Ectodermal cell (in vitro differentiated cells): ENCODE data around the gene SORCS3.

ENCODE experiments used
- H3K27ac ChIP-seq: 2 replicates; pipeline ENCODE4 v1.7.0; 2013; ENCODE audit warnings: mild to moderate bottlenecking, low read depth, low read length; ENCODE audit not compliant: insufficient read depth, poor library complexity, severe bottlenecking
- H3K27me3 ChIP-seq: 2 replicates; pipeline ENCODE4 v1.7.0; 2013; ENCODE audit warnings: mild to moderate bottlenecking, low read length; ENCODE audit not compliant: insufficient read depth, control insufficient read depth, poor library complexity, severe bottlenecking
- H3K36me3 ChIP-seq: one replicate; pipeline ENCODE4 v1.7.0; 2013; ENCODE audit warnings: low read length; ENCODE audit not compliant: control insufficient read depth, insufficient read depth
- H3K4me1 ChIP-seq: one replicate; pipeline ENCODE4 v1.7.0; 2013; ENCODE audit warnings: low read length; ENCODE audit not compliant: control insufficient read depth, insufficient read depth
- H3K4me3 ChIP-seq: 2 replicates; pipeline ENCODE4 v1.7.0; 2013; ENCODE audit warnings: low read depth, low read length, control low read depth; ENCODE audit not compliant: insufficient read depth
- H3K9me3 ChIP-seq: 2 replicates; pipeline ENCODE4 v1.7.0; 2013; ENCODE audit warnings: mild to moderate bottlenecking, low read length, moderate library complexity; ENCODE audit not compliant: control insufficient read depth
- WGBS, 2 experiments: methylation state at CpG; one replicate each; pipeline ENCODE4 v1.1.7; 2013; ENCODE audit warnings: missing lambda C conversion rate in 2 of 2; 5-methylcytosine and 5-hydroxymethylcytosine counted together

The SORCS3 gene

GRCh38 chr10:105094048-105094447 is 453.0 kb downstream of the SORCS3 start:
- no peaks in the 10 kb centered on the region for H3K27me3 ChIP-seq
- no peak overlapping the region for H3K27ac ChIP-seq
- no peaks in the 10 kb centered on the region for H3K9me3 ChIP-seq
- H3K36me3 ChIP-seq, result no peaks in the 10 kb centered on the region
- no CpG with 5 or more reads among the region's 1 CpG for WGBS, 2 experiments
- no peak overlapping the region for H3K4me3 ChIP-seq
- no peaks in the 10 kb centered on the region for H3K4me1 ChIP-seq

GRCh38 chr10:105096316-105096715 is 455.2 kb downstream of the SORCS3 start:
- Histone ChIP-seq H3K36me3 (no peaks in the 10 kb centered on the region), H3K9me3 (no peaks in the 10 kb centered on the region), H3K4me3 (no peak overlapping the region), H3K27me3 (no peaks in the 10 kb centered on the region), H3K4me1 (no peaks in the 10 kb centered on the region), H3K27ac (no peak overlapping the region)
- 95 to 97% methylated on average over 3 of the region's 3 CpGs for WGBS, 2 experiments

- 42 to 71% methylated on average over 2 to 4 of the region's 6 CpGs for WGBS, 2 experiments
- H3K9me3 ChIP-seq, result no peaks in the 10 kb centered on the region
- H3K4me1 ChIP-seq, result no peaks in the 10 kb centered on the region
- H3K27me3 ChIP-seq, result no peaks in the 10 kb centered on the region
- no peak overlapping the region for H3K4me3 ChIP-seq
- H3K27ac ChIP-seq, result no peak overlapping the region
- no peaks in the 10 kb centered on the region for H3K36me3 ChIP-seq
Measured at GRCh38 chr10:105102977-105103376, 461.9 kb downstream of the SORCS3 start.

DNA sequence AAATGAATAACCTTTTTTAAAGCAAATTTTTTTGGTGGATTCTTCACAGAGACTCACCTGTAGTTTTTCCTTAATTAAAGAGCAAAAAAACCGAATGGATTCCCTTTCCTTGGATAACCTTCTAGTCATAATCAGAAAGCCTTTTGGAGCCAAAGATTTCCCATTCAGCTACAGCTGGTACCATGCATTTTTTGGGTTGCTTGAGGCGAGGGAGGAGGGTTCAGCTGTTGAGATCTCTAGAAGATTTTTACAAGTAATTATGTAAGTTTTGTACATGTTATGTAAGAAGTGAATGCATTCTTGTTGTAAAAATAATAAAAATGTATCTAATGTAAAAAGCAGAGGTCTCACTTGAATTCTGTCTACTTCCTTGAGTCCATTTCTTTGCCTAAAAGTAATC is 463.2 kb downstream of the SORCS3 start:
- H3K4me1 ChIP-seq, result no peaks in the 10 kb centered on the region
- H3K9me3 ChIP-seq, result no peaks in the 10 kb centered on the region
- no peaks in the 10 kb centered on the region for H3K36me3 ChIP-seq
- WGBS, 2 experiments, result 87 to 95% methylated on average over 2 of the region's 2 CpGs
- no peak overlapping the region for H3K4me3 ChIP-seq
- H3K27ac ChIP-seq, result no peak overlapping the region
- no peaks in the 10 kb centered on the region for H3K27me3 ChIP-seq

DNA sequence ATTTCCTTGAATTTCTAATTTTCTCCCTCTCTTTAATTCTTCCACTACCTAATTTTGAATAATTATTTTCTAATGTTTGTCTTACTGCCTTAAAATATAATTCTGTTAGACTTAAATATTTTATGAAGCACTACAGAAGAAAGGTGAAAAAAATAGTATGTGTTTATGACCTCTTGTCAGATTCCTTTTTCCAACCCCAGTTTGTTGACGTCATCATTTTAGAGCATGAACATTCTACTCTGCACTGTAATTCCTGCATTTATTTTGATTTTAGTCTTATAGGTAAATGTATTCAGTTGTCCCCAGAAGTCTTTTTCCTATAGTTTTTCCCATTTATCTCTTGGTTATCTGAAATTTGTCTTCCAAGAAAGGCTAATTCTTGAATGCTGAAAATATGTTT is 468.1 kb downstream of the SORCS3 start:
- Histone ChIP-seq H3K9me3 (no peaks in the 10 kb centered on the region), H3K4me1 (peaks cover 17% of the 10 kb centered on the region), H3K27ac (no peak overlapping the region), H3K27me3 (no peaks in the 10 kb centered on the region), H3K4me3 (no peak overlapping the region), H3K36me3 (no peaks in the 10 kb centered on the region)
- 100% methylated on average over 1 of the region's 1 CpG; no CpG with 5 or more reads in 1 of the 2 experiments for WGBS, 2 experiments

- H3K36me3 ChIP-seq, result no peaks in the 10 kb centered on the region
- peaks cover 21% of the 10 kb centered on the region for H3K4me1 ChIP-seq
- no peak overlapping the region for H3K4me3 ChIP-seq
- no peaks in the 10 kb centered on the region for H3K9me3 ChIP-seq
- H3K27me3 ChIP-seq, result no peaks in the 10 kb centered on the region
- WGBS, 2 experiments, result 46 to 56% methylated on average over 5 to 6 of the region's 6 CpGs
- H3K27ac ChIP-seq, result no peak overlapping the region
Measured at GRCh38 chr10:105112862-105113261, 471.8 kb downstream of the SORCS3 start.

GRCh38 chr10:105113666-105114065 is 472.6 kb downstream of the SORCS3 start:
- Histone ChIP-seq H3K27me3 (no peaks in the 10 kb centered on the region), H3K9me3 (no peaks in the 10 kb centered on the region), H3K4me1 (peaks cover 21% of the 10 kb centered on the region), H3K27ac (peak overlapping the region; percentile 52), H3K36me3 (no peaks in the 10 kb centered on the region), H3K4me3 (no peak overlapping the region)
- WGBS, 2 experiments, result 46 to 64% methylated on average over 3 of the region's 3 CpGs

- H3K27me3 ChIP-seq, result no peaks in the 10 kb centered on the region
- no peak overlapping the region for H3K4me3 ChIP-seq
- H3K27ac ChIP-seq, result no peak overlapping the region
- 74% methylated on average over 2 to 3 of the region's 3 CpGs for WGBS, 2 experiments
- no peaks in the 10 kb centered on the region for H3K36me3 ChIP-seq
- H3K9me3 ChIP-seq, result no peaks in the 10 kb centered on the region
- H3K4me1 ChIP-seq, result peaks cover 7% of the 10 kb centered on the region
Measured at GRCh38 chr10:105121743-105122142, 480.7 kb downstream of the SORCS3 start.

GRCh38 chr10:105128111-105128510 is 487.0 kb downstream of the SORCS3 start:
- Histone ChIP-seq H3K27me3 (no peaks in the 10 kb centered on the region), H3K36me3 (no peaks in the 10 kb centered on the region)
- 95 to 98% methylated on average over 3 to 4 of the region's 4 CpGs for WGBS, 2 experiments

GRCh38 chr10:105138358-105138757 is 497.3 kb downstream of the SORCS3 start:
- no peak overlapping the region for H3K4me3 ChIP-seq
- 96% methylated on average over 3 of the region's 3 CpGs for WGBS, 2 experiments
- H3K4me1 ChIP-seq, result no peaks in the 10 kb centered on the region
- H3K27ac ChIP-seq, result no peak overlapping the region
- no peaks in the 10 kb centered on the region for H3K9me3 ChIP-seq
- H3K36me3 ChIP-seq, result no peaks in the 10 kb centered on the region
- H3K27me3 ChIP-seq, result no peaks in the 10 kb centered on the region

More at GRCh38 chr10:105128111-105128510, 487.0 kb downstream of the SORCS3 start:
- H3K4me1 ChIP-seq, result peaks cover 8% of the 10 kb centered on the region
- H3K9me3 ChIP-seq, result no peaks in the 10 kb centered on the region
- no peak overlapping the region for H3K27ac ChIP-seq
- no peak overlapping the region for H3K4me3 ChIP-seq

GRCh38 chr10:105139363-105139896 is 498.3 kb downstream of the SORCS3 start:
- Histone ChIP-seq H3K4me1 (no peaks in the 10 kb centered on the region), H3K36me3 (no peaks in the 10 kb centered on the region), H3K27me3 (no peaks in the 10 kb centered on the region), H3K27ac (no peak overlapping the region), H3K4me3 (no peak overlapping the region), H3K9me3 (no peaks in the 10 kb centered on the region)
- 81 to 91% methylated on average over 5 to 6 of the region's 6 CpGs for WGBS, 2 experiments
